ENCODE measurements around the gene CFAP73. TPM values are rescaled to one million over a fixed set of nuclear protein-coding genes. Genes with fewer than 3 reads are reported as not detected.

Gene CFAP73
- total RNA-seq, 1 experiment from 2014 or later: 0.34 TPM

GRCh38 chr12:113120670-113121370 is 28.7 kb upstream of the CFAP73 start (continued):
- no peak for TF ChIP-seq ZBTB33 (IDR thresholded peaks at IDR 0.05; ENCODE audit: extremely low read depth, insufficient replicate concordance, low read length)
- no peak for TF ChIP-seq POLR2A (IDR thresholded peaks at IDR 0.05; ENCODE audit: borderline replicate concordance, extremely low read depth, insufficient read depth, insufficient read length)
- TF ChIP-seq MAX (IDR thresholded peaks at IDR 0.05): no peak
- TF ChIP-seq ATF3 (IDR thresholded peaks at IDR 0.05): no peak
- no peak for TF ChIP-seq EZH2 (IDR thresholded peaks at IDR 0.05)

- H3K4me2 ChIP-seq (ENCODE audit: low read length): no peak overlapping the region
- H3K27me3 ChIP-seq (ENCODE audit: insufficient read depth, low read length): no peaks in the 10 kb centered on the region
- ChIA-PET RAD21 (ENCODE audit: low non-redundant PET in 1 of 2, low total read pairs in 2 of 2, uncharacterized antibody in 2 of 2, unreplicated experiment in 2 of 2) (no interaction called here), POLR2A (no interaction called here), CTCF (no interaction called here)
- H3K4me3 ChIP-seq (replicated peaks in 1 of 2; ENCODE audit: low read depth in 1 of 2, low read length in 2 of 2): no peak overlapping the region
- H3K27ac ChIP-seq (ENCODE audit: low read depth, low read length): no peak overlapping the region
- no peaks in the 10 kb centered on the region for H3K9me3 ChIP-seq (ENCODE audit: control insufficient read depth in 1 of 2, insufficient read depth in 1 of 2, low read depth in 1 of 2, low read length in 2 of 2)
- no peaks in the 10 kb centered on the region for H3K4me1 ChIP-seq (ENCODE audit: control insufficient read depth in 1 of 2, insufficient read depth in 2 of 2, low read length in 2 of 2)
- H3K9ac ChIP-seq (ENCODE audit: low read length): no peak overlapping the region
- H2AFZ ChIP-seq (ENCODE audit: low read depth, low read length, poor library complexity, severe bottlenecking): no peak overlapping the region
- intact Hi-C loops (cut with micrococcal nuclease): no loop called here
- H3K36me3 ChIP-seq (ENCODE audit: control insufficient read depth in 1 of 2, insufficient read depth in 2 of 2, low read length in 2 of 2): peaks cover 3 to 5% of the 10 kb centered on the region in 2 experiments; a peak in 3 of 4 replicates
- DNase-seq (ENCODE audit: low read depth, low spot score) (no peak), ATAC-seq (no peak)
- no peaks in the 10 kb centered on the region for H4K20me1 ChIP-seq (ENCODE audit: insufficient read depth)
- H3K79me2 ChIP-seq (ENCODE audit: insufficient read depth, low read length): no peaks in the 10 kb centered on the region
- no peaks in the 10 kb centered on the region for H3K9me2 ChIP-seq (ENCODE audit: insufficient read depth)
- BruUV-seq (replicated peaks): no TSS peak
- TF ChIP-seq POLR2AphosphoS5 (IDR thresholded peaks at IDR 0.05; ENCODE audit: low read depth, low read length): no peak
- no peak for TF ChIP-seq POLR2A (IDR thresholded peaks at IDR 0.05; ENCODE audit: borderline replicate concordance, extremely low read depth, insufficient read depth, insufficient read length)
- TF ChIP-seq SP1 (IDR thresholded peaks at IDR 0.05; ENCODE audit: low read depth): no peak
- TF ChIP-seq FOSL1 (IDR thresholded peaks at IDR 0.05; ENCODE audit: low read depth): no peak
- no peak for TF ChIP-seq EGR1 (IDR thresholded peaks at IDR 0.05; ENCODE audit: low read depth)
- TF ChIP-seq MAX (IDR thresholded peaks at IDR 0.05): no peak
- no peak for TF ChIP-seq RAD21 (IDR thresholded peaks at IDR 0.05; ENCODE audit: low read depth)
- no peak for TF ChIP-seq SRF (IDR thresholded peaks at IDR 0.05; ENCODE audit: low read depth)
- TF ChIP-seq CEBPB (IDR thresholded peaks at IDR 0.05; ENCODE audit: low read depth): no peak
- TF ChIP-seq ZNF274 (IDR thresholded peaks at IDR 0.05; ENCODE audit: low read depth, low read length): no peak
- no peak for TF ChIP-seq ZFX (IDR thresholded peaks at IDR 0.05)
- no peak for TF ChIP-seq ELF1 (IDR thresholded peaks at IDR 0.05; ENCODE audit: borderline replicate concordance, low read depth)
- no peak for TF ChIP-seq EZH2 (IDR thresholded peaks at IDR 0.05)
- TF ChIP-seq JUND (IDR thresholded peaks at IDR 0.05): no peak
- TF ChIP-seq ZBTB33 (IDR thresholded peaks at IDR 0.05; ENCODE audit: extremely low read depth, insufficient replicate concordance, low read length): no peak
- TF ChIP-seq SIN3A (IDR thresholded peaks at IDR 0.05; ENCODE audit: low read depth): no peak
- TF ChIP-seq CTCF (IDR thresholded peaks at IDR 0.05 in 2 of 3, conservative IDR thresholded peaks at IDR 0.05 in 1 of 3; ENCODE audit: borderline replicate concordance in 1 of 3, insufficient read depth in 1 of 3, low read depth in 2 of 3, low read length in 2 of 3): no peak
Measured at GRCh38 chr12:113127791-113128199, 21.7 kb upstream of the CFAP73 start.

Data from HCT116 (cell line).